ENCODE measurements around the gene TREM2. TPM values are rescaled to one million over a fixed set of nuclear protein-coding genes. Genes with fewer than 3 reads are reported as not detected.

The TREM2 gene
- total and polyA plus RNA-seq, 10 of the 15 experiments (the other 5 are each of a cell fraction or from before 2014, with no cell fraction given) = not detected

DNA sequence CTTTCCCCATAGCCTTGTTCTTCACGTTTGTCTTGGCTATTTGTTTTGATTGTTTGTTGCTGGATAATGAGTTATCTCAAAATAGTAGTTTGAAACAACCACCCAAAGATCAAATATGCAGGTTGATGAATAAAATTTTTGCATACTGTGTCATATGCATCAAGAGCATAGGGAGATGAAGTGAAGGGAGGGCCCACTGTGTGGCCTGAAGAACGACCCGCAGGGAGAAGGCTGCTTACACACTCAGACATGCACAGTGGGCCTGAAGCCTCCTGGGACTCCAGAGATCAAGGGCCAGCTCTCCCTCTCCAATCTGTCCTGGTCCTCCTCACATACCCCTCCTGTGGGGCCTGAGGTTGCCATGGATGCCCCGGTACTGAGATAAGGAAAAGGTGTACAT is 16.2 kb upstream of the TREM2 start:
- TF ChIP-seq RFX5 (IDR thresholded peaks at IDR 0.05; ENCODE audit: low read depth, low read length) (no peak), KAT2A (conservative IDR thresholded peaks at IDR 0.05; ENCODE audit: control insufficient read depth, low read depth, low read length) (no peak), RBBP5 (conservative IDR thresholded peaks at IDR 0.05) (no peak)
- TF ChIP-seq, protein P1, sequence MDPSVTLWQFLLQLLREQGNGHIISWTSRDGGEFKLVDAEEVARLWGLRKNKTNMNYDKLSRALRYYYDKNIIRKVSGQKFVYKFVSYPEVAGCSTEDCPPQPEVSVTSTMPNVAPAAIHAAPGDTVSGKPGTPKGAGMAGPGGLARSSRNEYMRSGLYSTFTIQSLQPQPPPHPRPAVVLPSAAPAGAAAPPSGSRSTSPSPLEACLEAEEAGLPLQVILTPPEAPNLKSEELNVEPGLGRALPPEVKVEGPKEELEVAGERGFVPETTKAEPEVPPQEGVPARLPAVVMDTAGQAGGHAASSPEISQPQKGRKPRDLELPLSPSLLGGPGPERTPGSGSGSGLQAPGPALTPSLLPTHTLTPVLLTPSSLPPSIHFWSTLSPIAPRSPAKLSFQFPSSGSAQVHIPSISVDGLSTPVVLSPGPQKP (IDR thresholded peaks at IDR 0.05; ENCODE audit: low read depth, low read length) = no peak
- ATAC-seq (no peak), FAIRE-seq (no peak), DNase-seq (ENCODE audit: low read depth, low spot score) (no peak)
- RAD21 ChIA-PET (ENCODE audit: unreplicated experiment) = no interaction called here
- POLR2A ChIA-PET = no interaction called here
- no peak overlapping the region for H3K4me3 ChIP-seq
- H3K27me3 ChIP-seq (replicated peaks in 1 of 2; ENCODE audit: control insufficient read depth in 2 of 2, insufficient read depth in 2 of 2, low read length in 1 of 2) = no peaks in the 10 kb centered on the region
- no peaks in the 10 kb centered on the region for H3K36me3 ChIP-seq (ENCODE audit: control insufficient read depth in 2 of 2, insufficient read depth in 2 of 2, low read length in 1 of 2)
- in situ Hi-C loops (cut with MboI) (no loop called here), intact Hi-C loops (cut with micrococcal nuclease; ENCODE audit: unreplicated experiment) (no loop called here)
- no peak overlapping the region for H3K27ac ChIP-seq (ENCODE audit: control insufficient read depth, insufficient read depth)
- CTCF ChIA-PET = no interaction called here
- WGBS (ENCODE audit: insufficient coverage, insufficient replicate concordance, low lambda C conversion rate, missing lambda C conversion rate) = 57% methylated on average over 4 of the region's 4 CpGs
- SMC1A ChIA-PET (ENCODE audit: uncharacterized antibody, unreplicated experiment) = no interaction called here
- H3K4me2 ChIP-seq (ENCODE audit: control insufficient read depth, insufficient read depth) = no peak overlapping the region
- H3K9ac ChIP-seq (ENCODE audit: control insufficient read depth, insufficient read depth, low read length) = no peak overlapping the region
- H3K79me2 ChIP-seq (ENCODE audit: control insufficient read depth, insufficient read depth, low read length) = no peaks in the 10 kb centered on the region
- H4K20me1 ChIP-seq (ENCODE audit: control insufficient read depth, insufficient read depth) = no peaks in the 10 kb centered on the region
- BruUV-seq (replicated peaks) = no TSS peak
- no peaks in the 10 kb centered on the region for H3K4me1 ChIP-seq (ENCODE audit: control insufficient read depth, insufficient read depth, low read length)
- H2AFZ ChIP-seq (ENCODE audit: control insufficient read depth, low read depth, low read length) = no peak overlapping the region
- H3K9me3 ChIP-seq (replicated peaks; ENCODE audit: control insufficient read depth, insufficient read depth, low read length) = no peaks in the 10 kb centered on the region

DNA sequence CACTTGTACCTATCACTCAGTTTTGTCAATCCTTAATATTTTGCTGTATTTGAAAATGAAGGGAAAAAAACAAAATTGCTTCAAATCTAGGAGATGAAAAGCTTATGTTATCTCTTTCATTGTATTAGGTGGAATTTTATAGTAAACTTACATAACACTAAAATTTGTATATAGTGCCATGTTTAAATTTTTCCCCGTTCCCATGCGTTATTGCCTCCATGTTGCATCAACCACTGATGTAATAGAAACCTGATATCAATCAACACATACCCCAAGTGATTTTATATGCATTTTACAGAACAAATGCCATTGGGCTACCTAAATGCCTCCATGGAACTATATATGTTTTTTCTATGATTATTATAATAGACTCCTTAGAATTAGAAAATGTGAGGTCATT is 14.8 kb upstream of the TREM2 start:
- FAIRE-seq = no peak
- in situ Hi-C loops (cut with MboI) = no loop called here
- WGBS (ENCODE audit: insufficient coverage, insufficient replicate concordance, low lambda C conversion rate, missing lambda C conversion rate) = 58% methylated on average over 2 of the region's 2 CpGs
- Histone ChIP-seq H2AFZ (ENCODE audit: control insufficient read depth, low read depth, low read length) (no peak overlapping the region), H3K9ac (ENCODE audit: control insufficient read depth, insufficient read depth, low read length) (no peak overlapping the region), H3K27ac (ENCODE audit: control insufficient read depth, insufficient read depth) (no peak overlapping the region), H3K4me1 (ENCODE audit: control insufficient read depth, insufficient read depth, low read length) (no peaks in the 10 kb centered on the region), H3K4me2 (ENCODE audit: control insufficient read depth, insufficient read depth) (no peak overlapping the region), H3K27me3 (replicated peaks in 1 of 2; ENCODE audit: control insufficient read depth in 2 of 2, insufficient read depth in 2 of 2, low read length in 1 of 2) (no peaks in the 10 kb centered on the region), H3K36me3 (ENCODE audit: control insufficient read depth in 2 of 2, insufficient read depth in 2 of 2, low read length in 1 of 2) (no peaks in the 10 kb centered on the region), H4K20me1 (ENCODE audit: control insufficient read depth, insufficient read depth) (no peaks in the 10 kb centered on the region), H3K9me3 (replicated peaks; ENCODE audit: control insufficient read depth, insufficient read depth, low read length) (no peaks in the 10 kb centered on the region), H3K79me2 (ENCODE audit: control insufficient read depth, insufficient read depth, low read length) (no peaks in the 10 kb centered on the region), H3K4me3 (no peak overlapping the region)
- CTCF ChIA-PET = interaction anchor here (0.8 to 1.5 kb wide), 4 partner anchors 9 to 101 kb away, joined by 4 to 5 read pairs (median 4); no protein-coding TSS in a partner anchor
- POLR2A ChIA-PET = no interaction called here
- no peak for DNase-seq (ENCODE audit: low read depth, low spot score)
- SMC1A ChIA-PET (ENCODE audit: uncharacterized antibody, unreplicated experiment) = interaction anchor here (1.3 to 1.8 kb wide), 4 partner anchors 10 to 191 kb away, joined by 3 to 5 read pairs (median 4); no protein-coding TSS in a partner anchor
- intact Hi-C loops (cut with micrococcal nuclease; ENCODE audit: unreplicated experiment) = no loop called here
- ATAC-seq = no peak
- no TSS peak for BruUV-seq (replicated peaks)
- RAD21 ChIA-PET (ENCODE audit: unreplicated experiment) = interaction anchor here (2.0 kb wide), 1 partner anchor 22 kb away, joined by 5 read pairs; no protein-coding TSS in a partner anchor
- TF ChIP-seq, protein P2, sequence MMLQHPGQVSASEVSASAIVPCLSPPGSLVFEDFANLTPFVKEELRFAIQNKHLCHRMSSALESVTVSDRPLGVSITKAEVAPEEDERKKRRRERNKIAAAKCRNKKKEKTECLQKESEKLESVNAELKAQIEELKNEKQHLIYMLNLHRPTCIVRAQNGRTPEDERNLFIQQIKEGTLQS (IDR thresholded peaks at IDR 0.05; ENCODE audit: borderline replicate concordance, extremely low read depth, low read depth, low read length) = no peak
- no peak for TF ChIP-seq SP1 (IDR thresholded peaks at IDR 0.05; ENCODE audit: low read depth, low read length)
- TF ChIP-seq SREBF2 (IDR thresholded peaks at IDR 0.05; ENCODE audit: low read length) = no peak
- no peak for TF ChIP-seq FOS (IDR thresholded peaks at IDR 0.05; ENCODE audit: borderline replicate concordance, extremely low read depth, insufficient read length)
- no peak for TF ChIP-seq ETV6 (conservative IDR thresholded peaks at IDR 0.05 in 1 of 2, IDR thresholded peaks at IDR 0.05 in 1 of 2; ENCODE audit: borderline replicate concordance in 1 of 2, low read depth in 1 of 2)
- no peak for TF ChIP-seq TCF12 (IDR thresholded peaks at IDR 0.05; ENCODE audit: low read depth, low read length)
- no peak for TF ChIP-seq ZNF217 (IDR thresholded peaks at IDR 0.05)
- no peak for TF ChIP-seq CHD1 (IDR thresholded peaks at IDR 0.05; ENCODE audit: low read depth, low read length)
- no peak for TF ChIP-seq IKZF1 (conservative IDR thresholded peaks at IDR 0.05)
- TF ChIP-seq NFXL1 (IDR thresholded peaks at IDR 0.05; ENCODE audit: borderline replicate concordance) = no peak
- TF ChIP-seq NRF1 (conservative IDR thresholded peaks at IDR 0.05; ENCODE audit: low read depth, low read length) = no peak
- TF ChIP-seq KLF5 (IDR thresholded peaks at IDR 0.05; ENCODE audit: partially characterized antibody) = no peak
- TF ChIP-seq WRNIP1 (IDR thresholded peaks at IDR 0.05; ENCODE audit: borderline replicate concordance, low read depth, low read length) = no peak
- no peak for TF ChIP-seq SPI1 (IDR thresholded peaks at IDR 0.05; ENCODE audit: borderline replicate concordance, insufficient read depth, low read depth, low read length)
